ENCODE measurements around the gene ZNF683. TPM values are rescaled to one million over a fixed set of nuclear protein-coding genes. Genes with fewer than 3 reads are reported as not detected.

ZNF683 gene
- total and polyA plus RNA-seq, 9 of the 15 experiments (the other 6 are each of a cell fraction or from before 2014, with no cell fraction given) = not detected

GRCh38 chr1:26387447-26387846 lies 14.9 kb upstream of the ZNF683 start (continued):
- TF ChIP-seq ESRRA (IDR thresholded peaks at IDR 0.05; ENCODE audit: borderline replicate concordance, low read depth) (peak; percentile 46; the same call in 1 of the 2 replicates), RBFOX2 (IDR thresholded peaks at IDR 0.05; ENCODE audit: low read depth, low read length) (no peak), PHF8 (IDR thresholded peaks at IDR 0.05; ENCODE audit: borderline replicate concordance, low read length) (no peak), NCOA1 (IDR thresholded peaks at IDR 0.05; ENCODE audit: low read depth) (peak; percentile 44; the same call in 1 of the 2 replicates), XRCC4 (IDR thresholded peaks at IDR 0.05; ENCODE audit: extremely low read depth, insufficient read depth, insufficient read length) (no peak), MLX (CRISPR knock-in tag; conservative IDR thresholded peaks at IDR 0.05) (no peak), ZC3H11A (IDR thresholded peaks at IDR 0.05; ENCODE audit: low read depth, low read length) (no peak), RB1 (IDR thresholded peaks at IDR 0.05; ENCODE audit: low read depth) (no peak; the same call in 1 of the 2 replicates), ZNF431 (CRISPR knock-in tag; IDR thresholded peaks at IDR 0.05) (no peak), STAG1 (CRISPR knock-in tag; IDR thresholded peaks at IDR 0.05; ENCODE audit: borderline replicate concordance) (no peak), ZNF551 (CRISPR knock-in tag; IDR thresholded peaks at IDR 0.05) (no peak), SRSF1 (IDR thresholded peaks at IDR 0.05; ENCODE audit: low read depth, low read length) (no peak), BCLAF1 (IDR thresholded peaks at IDR 0.05; ENCODE audit: borderline replicate concordance in 1 of 2, control insufficient read depth in 1 of 2, low read depth in 2 of 2, low read length in 1 of 2) (no peak), TEAD2 (tag; IDR thresholded peaks at IDR 0.05) (no peak), CC2D1A (IDR thresholded peaks at IDR 0.05) (no peak), ZKSCAN1 (IDR thresholded peaks at IDR 0.05; ENCODE audit: low read depth, low read length) (no peak), CBFA2T3 (IDR thresholded peaks at IDR 0.05) (peak; percentile 80), GATAD2A (IDR thresholded peaks at IDR 0.05) (peak; percentile 29; the same call in 1 of the 2 replicates), TRIM24 (IDR thresholded peaks at IDR 0.05) (peak; percentile 70 to 92; a peak in 3 of 4 replicates), SOX6 (IDR thresholded peaks at IDR 0.05) (peak; percentile 60)
